ENCODE results near the gene ETV6. TPM values are rescaled to one million over a fixed set of nuclear protein-coding genes. Genes with fewer than 3 reads are reported as not detected.

ETV6 gene
- total RNA-seq, 1 donor from 2014 or later, result 18.4 TPM

- intact Hi-C loops (cut with DNase I), result no loop called here
- no peak for DNase-seq (ENCODE audit: low spot score)
Measured at GRCh38 chr12:11639454-11639853, 10.0 kb upstream of the ETV6 start.

GRCh38 chr12:11641522-11641921 lies 8.0 kb upstream of the ETV6 start:
- no peak for DNase-seq (ENCODE audit: low spot score)
- intact Hi-C loops (cut with DNase I), result loop anchor here (10.0 kb wide), 1 partner anchor 373 kb away; no protein-coding TSS in a partner anchor

GRCh38 chr12:11642785-11643184 lies 6.7 kb upstream of the ETV6 start:
- no peak for DNase-seq (ENCODE audit: low spot score)
- intact Hi-C loops (cut with DNase I), result loop anchor here (10.0 kb wide), 1 partner anchor 372 kb away; no protein-coding TSS in a partner anchor

GRCh38 chr12:11645391-11645790 lies 4.1 kb upstream of the ETV6 start:
- intact Hi-C loops (cut with DNase I), result loop anchor here (10.0 kb wide), 1 partner anchor 369 kb away; no protein-coding TSS in a partner anchor
- no peak for DNase-seq (ENCODE audit: low spot score)

GRCh38 chr12:11648514-11649412 lies 711 bp upstream of the ETV6 start:
- DNase-seq (ENCODE audit: low spot score), result peak; percentile 86
- intact Hi-C loops (cut with DNase I), result loop anchor here (2.0 to 10.0 kb wide), 2 partner anchors 214 to 366 kb away; no protein-coding TSS in a partner anchor

- no peak for DNase-seq (ENCODE audit: low spot score)
- intact Hi-C loops (cut with DNase I), result loop anchor here (5.0 kb wide), 4 partner anchors 57 to 242 kb away; no protein-coding TSS in a partner anchor
Measured at GRCh38 chr12:11650286-11651281, 1.1 kb downstream of the ETV6 start.

GRCh38 chr12:11651381-11651780 lies 1.9 kb downstream of the ETV6 start:
- DNase-seq (ENCODE audit: low spot score), result no peak
- intact Hi-C loops (cut with DNase I), result loop anchor here (5.0 kb wide), 4 partner anchors 56 to 241 kb away; no protein-coding TSS in a partner anchor

GRCh38 chr12:11651785-11652184 lies 2.3 kb downstream of the ETV6 start:
- no peak for DNase-seq (ENCODE audit: low spot score)
- intact Hi-C loops (cut with DNase I), result loop anchor here (5.0 kb wide), 4 partner anchors 56 to 241 kb away; no protein-coding TSS in a partner anchor

GRCh38 chr12:11652351-11653040 lies 3.0 kb downstream of the ETV6 start:
- intact Hi-C loops (cut with DNase I), result loop anchor here (5.0 kb wide), 4 partner anchors 55 to 240 kb away; no protein-coding TSS in a partner anchor
- peak; percentile 84 for DNase-seq (ENCODE audit: low spot score)

- intact Hi-C loops (cut with DNase I), result loop anchor here (5.0 kb wide), 4 partner anchors 54 to 239 kb away; no protein-coding TSS in a partner anchor
- no peak for DNase-seq (ENCODE audit: low spot score)
Measured at GRCh38 chr12:11653215-11653753, 3.8 kb downstream of the ETV6 start.

GRCh38 chr12:11654338-11654737 lies 4.9 kb downstream of the ETV6 start:
- DNase-seq (ENCODE audit: low spot score), result no peak
- intact Hi-C loops (cut with DNase I), result loop anchor here (5.0 kb wide), 4 partner anchors 53 to 238 kb away; no protein-coding TSS in a partner anchor

GRCh38 chr12:11654802-11655201 lies 5.3 kb downstream of the ETV6 start:
- intact Hi-C loops (cut with DNase I), result loop anchor here (5.0 kb wide), 4 partner anchors 52 to 237 kb away; no protein-coding TSS in a partner anchor
- no peak for DNase-seq (ENCODE audit: low spot score)

- intact Hi-C loops (cut with DNase I), result no loop called here
- DNase-seq (ENCODE audit: low spot score), result no peak
Measured at GRCh38 chr12:11655842-11656241, 6.4 kb downstream of the ETV6 start.

- intact Hi-C loops (cut with DNase I), result no loop called here
- DNase-seq (ENCODE audit: low spot score), result no peak
Measured at GRCh38 chr12:11656550-11656949, 7.1 kb downstream of the ETV6 start.

GRCh38 chr12:11657511-11657910 lies 8.0 kb downstream of the ETV6 start:
- intact Hi-C loops (cut with DNase I), result no loop called here
- no peak for DNase-seq (ENCODE audit: low spot score)

GRCh38 chr12:11658791-11659190 lies 9.3 kb downstream of the ETV6 start:
- intact Hi-C loops (cut with DNase I), result no loop called here
- DNase-seq (ENCODE audit: low spot score), result no peak

GRCh38 chr12:11660624-11661023 lies 11.2 kb downstream of the ETV6 start:
- intact Hi-C loops (cut with DNase I), result no loop called here

GRCh38 chr12:11661491-11662089 lies 12.1 kb downstream of the ETV6 start:
- no peak for DNase-seq (ENCODE audit: low spot score)
- intact Hi-C loops (cut with DNase I), result no loop called here

More at GRCh38 chr12:11660624-11661023, 11.2 kb downstream of the ETV6 start:
- DNase-seq (ENCODE audit: low spot score), result no peak
